ENCODE measurements around the gene ZDHHC17. TPM values are rescaled to one million over a fixed set of nuclear protein-coding genes. Genes with fewer than 3 reads are reported as not detected.

Gene ZDHHC17
- total and polyA plus RNA-seq, 2 donors (not counting 1 experiment from before 2014, with no cell fraction given) = 30.5 to 141 TPM

GRCh38 chr12:76764856-76765255 lies 941 bp downstream of the ZDHHC17 start:
- peak overlapping the region; percentile 96 for H3K9ac ChIP-seq (ENCODE audit: insufficient read depth, low read length)
- TF ChIP-seq EZH2 (IDR thresholded peaks at IDR 0.05; ENCODE audit: low read length, missing control alignments) (no peak), CTCF (conservative IDR thresholded peaks at IDR 0.05 in 1 of 2, IDR thresholded peaks at IDR 0.05 in 1 of 2; ENCODE audit: low read depth in 1 of 2, low read length in 2 of 2) (no peak)
- peaks cover 47% of the 10 kb centered on the region for H3K79me2 ChIP-seq (ENCODE audit: control insufficient read depth, insufficient read depth, low read length)
- peak; percentile 18 to 26 for DNase-seq (ENCODE audit: low read depth in 2 of 2)
- H3K27me3 ChIP-seq (ENCODE audit: control insufficient read depth, insufficient read depth, low read length) = no peaks in the 10 kb centered on the region
- H3K9me3 ChIP-seq (ENCODE audit: control insufficient read depth, insufficient read depth, low read depth, low read length) = no peaks in the 10 kb centered on the region
- no peaks in the 10 kb centered on the region for H3K4me1 ChIP-seq (ENCODE audit: control insufficient read depth, extremely low read depth, insufficient read depth, low read length)
- peak overlapping the region; percentile 54 for H2AFZ ChIP-seq (ENCODE audit: low read length)
- no peaks in the 10 kb centered on the region for H3K36me3 ChIP-seq (ENCODE audit: control insufficient read depth, insufficient read depth, low read length)
- H4K20me1 ChIP-seq (ENCODE audit: control insufficient read depth, extremely low read depth, insufficient read depth, low read length) = no peaks in the 10 kb centered on the region
- H3K4me3 ChIP-seq (replicated peaks in 1 of 4; ENCODE audit: control extremely low read depth in 1 of 4, insufficient read depth in 1 of 4, low read depth in 3 of 4, low read length in 4 of 4) = peak overlapping the region; percentile 70 to 82 (median 80)
- H3K27ac ChIP-seq (ENCODE audit: insufficient read depth, low read length) = peak overlapping the region; percentile 94
- peak overlapping the region; percentile 77 for H3K4me2 ChIP-seq (ENCODE audit: extremely low read depth, insufficient read depth, low read length)

- H3K9ac ChIP-seq (ENCODE audit: insufficient read depth, low read length) = no peak overlapping the region
- no peaks in the 10 kb centered on the region for H3K36me3 ChIP-seq (ENCODE audit: control insufficient read depth, insufficient read depth, low read length)
- TF ChIP-seq EZH2 (IDR thresholded peaks at IDR 0.05; ENCODE audit: low read length, missing control alignments) (no peak), CTCF (conservative IDR thresholded peaks at IDR 0.05 in 1 of 2, IDR thresholded peaks at IDR 0.05 in 1 of 2; ENCODE audit: low read depth in 1 of 2, low read length in 2 of 2) (no peak)
- DNase-seq (ENCODE audit: low read depth in 2 of 2) = no peak
- H2AFZ ChIP-seq (ENCODE audit: low read length) = no peak overlapping the region
- peaks cover 54% of the 10 kb centered on the region for H3K79me2 ChIP-seq (ENCODE audit: control insufficient read depth, insufficient read depth, low read length)
- no peaks in the 10 kb centered on the region for H3K9me3 ChIP-seq (ENCODE audit: control insufficient read depth, insufficient read depth, low read depth, low read length)
- H3K4me3 ChIP-seq (replicated peaks in 1 of 4; ENCODE audit: control extremely low read depth in 1 of 4, insufficient read depth in 1 of 4, low read depth in 3 of 4, low read length in 4 of 4) = peak overlapping the region; percentile 70 to 82 (median 80)
- no peak overlapping the region for H3K27ac ChIP-seq (ENCODE audit: insufficient read depth, low read length)
- H3K4me1 ChIP-seq (ENCODE audit: control insufficient read depth, extremely low read depth, insufficient read depth, low read length) = no peaks in the 10 kb centered on the region
- H3K27me3 ChIP-seq (ENCODE audit: control insufficient read depth, insufficient read depth, low read length) = no peaks in the 10 kb centered on the region
- peak overlapping the region; percentile 77 for H3K4me2 ChIP-seq (ENCODE audit: extremely low read depth, insufficient read depth, low read length)
- no peaks in the 10 kb centered on the region for H4K20me1 ChIP-seq (ENCODE audit: control insufficient read depth, extremely low read depth, insufficient read depth, low read length)
Measured at GRCh38 chr12:76765598-76765997, 1.7 kb downstream of the ZDHHC17 start.

GRCh38 chr12:76766161-76766560 lies 2.2 kb downstream of the ZDHHC17 start:
- DNase-seq (ENCODE audit: low read depth in 2 of 2) = no peak
- no peaks in the 10 kb centered on the region for H3K4me1 ChIP-seq (ENCODE audit: control insufficient read depth, extremely low read depth, insufficient read depth, low read length)

More at GRCh38 chr12:76766161-76766560, 2.2 kb downstream of the ZDHHC17 start:
- Histone ChIP-seq H3K27ac (ENCODE audit: insufficient read depth, low read length) (no peak overlapping the region), H3K4me3 (replicated peaks in 1 of 4; ENCODE audit: control extremely low read depth in 1 of 4, insufficient read depth in 1 of 4, low read depth in 3 of 4, low read length in 4 of 4) (peak overlapping the region in 1 of 4 experiments; percentile 79), H3K4me2 (ENCODE audit: extremely low read depth, insufficient read depth, low read length) (no peak overlapping the region), H4K20me1 (ENCODE audit: control insufficient read depth, extremely low read depth, insufficient read depth, low read length) (no peaks in the 10 kb centered on the region), H3K79me2 (ENCODE audit: control insufficient read depth, insufficient read depth, low read length) (peaks cover 55% of the 10 kb centered on the region), H3K9ac (ENCODE audit: insufficient read depth, low read length) (no peak overlapping the region), H2AFZ (ENCODE audit: low read length) (no peak overlapping the region), H3K27me3 (ENCODE audit: control insufficient read depth, insufficient read depth, low read length) (no peaks in the 10 kb centered on the region), H3K9me3 (ENCODE audit: control insufficient read depth, insufficient read depth, low read depth, low read length) (no peaks in the 10 kb centered on the region), H3K36me3 (ENCODE audit: control insufficient read depth, insufficient read depth, low read length) (no peaks in the 10 kb centered on the region)
- TF ChIP-seq CTCF (conservative IDR thresholded peaks at IDR 0.05 in 1 of 2, IDR thresholded peaks at IDR 0.05 in 1 of 2; ENCODE audit: low read depth in 1 of 2, low read length in 2 of 2) = no peak
- no peak for TF ChIP-seq EZH2 (IDR thresholded peaks at IDR 0.05; ENCODE audit: low read length, missing control alignments)
